GM23248 (cell line): Measurements from ENCODE around the gene ARHGAP44. TPM values are rescaled to one million over a fixed set of nuclear protein-coding genes. Genes with fewer than 3 reads are reported as not detected.

Experiments
- DNase-seq: peaks from one replicate; pipeline ENCODE4 v3.0.0-alpha.2; 2015
- H2AFZ ChIP-seq: fragments of 200-600 bp; sonication (generic); 2 replicates; pipeline ENCODE4 v1.6.1; 2016; ENCODE audit warnings: antibody characterized with exemption
- H3F3A ChIP-seq: fragments of 200-600 bp; sonication (generic); 2 replicates; pipeline ENCODE4 v1.6.1; 2016; ENCODE audit warnings: mild to moderate bottlenecking, antibody characterized with exemption, mixed run types; ENCODE audit not compliant: insufficient read depth
- H3K27ac ChIP-seq: fragments of 200-600 bp; sonication (generic); 2 replicates; pipeline ENCODE4 v1.5.1; 2016; ENCODE audit warnings: mild to moderate bottlenecking
- H3K27me3 ChIP-seq: fragments of 200-600 bp; sonication (generic); replicated peaks from 2 replicates; pipeline ENCODE4 v1.6.1; 2016; ENCODE audit warnings: mild to moderate bottlenecking; ENCODE audit not compliant: insufficient read depth
- H3K36me3 ChIP-seq: fragments of 200-600 bp; sonication (generic); 2 replicates; pipeline ENCODE4 v1.6.1; 2016; ENCODE audit warnings: low read depth, mild to moderate bottlenecking
- H3K4me1 ChIP-seq: fragments of 200-600 bp; sonication (generic); 2 replicates; pipeline ENCODE4 v1.6.1; 2016; ENCODE audit warnings: mild to moderate bottlenecking; ENCODE audit not compliant: insufficient read depth
- H3K4me2 ChIP-seq: fragments of 200-600 bp; sonication (generic); one replicate; pipeline ENCODE4 v1.6.1; 2016; ENCODE audit warnings: mild to moderate bottlenecking; ENCODE audit not compliant: unreplicated experiment
- H3K4me3 ChIP-seq: fragments of 200-600 bp; sonication (generic); 2 replicates; pipeline ENCODE4 v1.5.1; 2016; ENCODE audit warnings: mild to moderate bottlenecking
- H3K79me2 ChIP-seq: fragments of 200-600 bp; sonication (generic); 2 replicates; pipeline ENCODE4 v1.6.1; 2016; ENCODE audit warnings: mild to moderate bottlenecking; ENCODE audit not compliant: insufficient read depth
- H3K9ac ChIP-seq: fragments of 200-600 bp; sonication (generic); 2 replicates; pipeline ENCODE4 v1.6.1; 2016; ENCODE audit warnings: mild to moderate bottlenecking
- H3K9me2 ChIP-seq: fragments of 200-600 bp; sonication (generic); 2 replicates; pipeline ENCODE4 v1.6.1; 2016; ENCODE audit warnings: mixed run types, mild to moderate bottlenecking, moderate library complexity; ENCODE audit not compliant: insufficient read depth
- H3K9me3 ChIP-seq: fragments of 200-600 bp; sonication (generic); one replicate; pipeline ENCODE4 v1.6.1; 2017; ENCODE audit warnings: low read depth
- H4K20me1 ChIP-seq: fragments of 200-600 bp; sonication (generic); 2 replicates; pipeline ENCODE4 v1.6.0; 2016; ENCODE audit not compliant: insufficient read depth
- EZH2 ChIP-seq: fragments of 200-600 bp; sonication (generic); IDR thresholded peaks from 2 replicates; pipeline ENCODE4 v1.6.1; 2018; ENCODE audit warnings: antibody characterized with exemption, mild to moderate bottlenecking; ENCODE audit not compliant: insufficient read depth, poor library complexity, severe bottlenecking
- EZH2phosphoT487 ChIP-seq: fragments of 200-600 bp; sonication (generic); IDR thresholded peaks from 2 replicates; pipeline ENCODE4 v1.6.1; 2018; ENCODE audit warnings: antibody characterized with exemption, moderate library complexity, mild to moderate bottlenecking, low read depth; ENCODE audit not compliant: insufficient read depth
- WGBS, 2 experiments: methylation state at CpG; one replicate each; pipeline ENCODE4 v1.1.6; 2015 to 2017; ENCODE audit warnings: low lambda C conversion rate in 2 of 2, low coverage in 1 of 2; ENCODE audit errors: missing lambda C conversion rate in 2 of 2; 5-methylcytosine and 5-hydroxymethylcytosine counted together
- in situ Hi-C: fragments of 300-500 bp; cut with MboI; formaldehyde crosslinking; loops from 2 replicates; pipeline ENCODE4 v1.15.0; 2020
- polyA plus RNA-seq: library from polyadenylated mRNA; unstranded; fragments of >200 nt; fragmentation: Nextera tagmentation; extraction: Ambion mirVana; gene quantifications from 2 replicates; pipeline ENCODE4 v1.2.1, GENCODE V29; 2016
- total RNA-seq: library from RNA; depleted of rRNA; stranded (reverse); fragments of >200 nt; shearing (Covaris generic); gene quantifications from 2 replicates; pipeline ENCODE4 v1.2.3, GENCODE V29; 2014

ARHGAP44 gene
- total and polyA plus RNA-seq, 2 experiments from 2014 or later = 0.11 to 0.33 TPM

DNA sequence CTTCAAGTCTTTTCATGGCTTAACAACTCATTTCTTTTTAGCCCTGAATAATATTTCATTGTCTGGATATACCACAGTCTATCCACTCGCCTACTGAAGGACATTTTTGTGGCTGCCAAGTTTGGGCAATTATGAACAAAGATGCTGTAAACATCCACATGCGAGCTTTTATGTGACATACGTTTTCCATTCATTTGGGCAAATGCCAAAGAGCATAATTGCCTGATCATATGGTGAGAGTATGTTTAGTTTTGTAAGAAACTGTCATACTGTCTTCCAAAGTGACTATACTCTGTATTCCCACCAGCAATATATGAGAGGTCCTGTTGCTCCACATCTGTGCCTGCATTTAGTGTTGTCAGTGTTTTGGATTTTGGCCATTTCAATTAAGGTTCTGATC is 147.2 kb downstream of the ARHGAP44 start:
- H3K27ac ChIP-seq = no peak overlapping the region
- H3K4me3 ChIP-seq = no peak overlapping the region
- no peaks in the 10 kb centered on the region for H3K9me2 ChIP-seq
- in situ Hi-C loops = no loop called here
- H3K4me1 ChIP-seq = no peaks in the 10 kb centered on the region
- TF ChIP-seq EZH2phosphoT487 (no peak), EZH2 (no peak)
- no peak for DNase-seq
- no peaks in the 10 kb centered on the region for H3F3A ChIP-seq
- no peaks in the 10 kb centered on the region for H3K36me3 ChIP-seq
- H4K20me1 ChIP-seq = no peaks in the 10 kb centered on the region
- H3K9me3 ChIP-seq = no peaks in the 10 kb centered on the region
- H2AFZ ChIP-seq = no peak overlapping the region
- 11 to 16% methylated on average over 3 of the region's 3 CpGs for WGBS, 2 experiments
- no peak overlapping the region for H3K4me2 ChIP-seq
- H3K9ac ChIP-seq = no peak overlapping the region
- H3K79me2 ChIP-seq = no peaks in the 10 kb centered on the region
- no peaks in the 10 kb centered on the region for H3K27me3 ChIP-seq

DNA sequence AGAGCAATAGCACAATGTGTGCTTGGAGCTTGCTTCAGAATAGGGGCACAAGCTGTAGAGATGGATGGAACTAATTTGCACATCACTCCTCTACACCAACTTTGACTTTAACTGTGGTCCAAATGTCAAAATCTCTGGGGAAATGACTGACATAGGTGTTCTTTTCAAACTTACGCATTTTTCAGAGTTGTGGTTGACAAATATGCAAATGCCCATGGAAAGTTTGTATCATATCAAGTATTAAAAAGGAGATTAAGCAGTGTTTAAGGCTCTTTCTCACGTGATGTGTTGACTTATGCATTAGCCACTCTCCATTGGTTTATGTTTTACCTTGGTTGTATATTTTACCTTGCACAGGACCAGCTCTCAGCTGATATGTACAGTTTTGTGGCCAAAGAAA is 151.4 kb downstream of the ARHGAP44 start:
- no peak overlapping the region for H3K4me2 ChIP-seq
- H4K20me1 ChIP-seq = no peaks in the 10 kb centered on the region
- DNase-seq = no peak
- no peak overlapping the region for H2AFZ ChIP-seq
- H3K4me1 ChIP-seq = no peaks in the 10 kb centered on the region
- H3F3A ChIP-seq = no peaks in the 10 kb centered on the region
- H3K4me3 ChIP-seq = no peak overlapping the region
- H3K9me2 ChIP-seq = no peaks in the 10 kb centered on the region
- 29 to 44% methylated on average over 2 of the region's 2 CpGs for WGBS, 2 experiments
- in situ Hi-C loops = no loop called here
- H3K9ac ChIP-seq = no peak overlapping the region
- TF ChIP-seq EZH2phosphoT487 (no peak), EZH2 (no peak)
- H3K27ac ChIP-seq = no peak overlapping the region
- no peaks in the 10 kb centered on the region for H3K9me3 ChIP-seq
- no peaks in the 10 kb centered on the region for H3K27me3 ChIP-seq
- no peaks in the 10 kb centered on the region for H3K36me3 ChIP-seq
- no peaks in the 10 kb centered on the region for H3K79me2 ChIP-seq

DNA sequence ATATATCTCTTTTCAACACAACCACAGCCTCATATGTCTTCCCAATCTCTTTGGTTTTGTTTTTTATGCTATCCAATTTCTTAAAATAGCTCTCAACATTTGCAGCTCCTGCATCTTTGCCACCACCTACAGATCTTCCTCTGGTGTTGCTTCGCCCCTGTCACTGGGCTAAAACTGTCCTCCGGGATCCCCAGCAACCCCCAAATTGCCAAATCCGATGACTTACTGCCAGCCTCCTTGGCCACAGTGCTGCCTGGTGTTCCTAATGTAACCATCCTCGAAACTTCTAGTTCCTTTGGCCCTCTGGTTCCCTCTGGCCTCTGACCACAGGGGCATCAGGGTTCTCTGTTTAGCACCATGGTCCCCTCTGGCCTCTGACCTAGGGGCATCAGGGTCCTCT is 157.7 kb downstream of the ARHGAP44 start:
- WGBS, 2 experiments = 55 to 63% methylated on average over 4 of the region's 4 CpGs
- H3K36me3 ChIP-seq = no peaks in the 10 kb centered on the region
- in situ Hi-C loops = no loop called here
- H4K20me1 ChIP-seq = no peaks in the 10 kb centered on the region
- H3K79me2 ChIP-seq = no peaks in the 10 kb centered on the region
- DNase-seq = no peak
- no peaks in the 10 kb centered on the region for H3K4me1 ChIP-seq
- H2AFZ ChIP-seq = no peak overlapping the region
- H3K9me2 ChIP-seq = no peaks in the 10 kb centered on the region
- no peak overlapping the region for H3K4me3 ChIP-seq
- no peak overlapping the region for H3K27ac ChIP-seq
- no peaks in the 10 kb centered on the region for H3K9me3 ChIP-seq
- H3K9ac ChIP-seq = no peak overlapping the region
- no peaks in the 10 kb centered on the region for H3K27me3 ChIP-seq
- no peak for TF ChIP-seq EZH2phosphoT487
- TF ChIP-seq EZH2 = no peak
- no peaks in the 10 kb centered on the region for H3F3A ChIP-seq
- no peak overlapping the region for H3K4me2 ChIP-seq

DNA sequence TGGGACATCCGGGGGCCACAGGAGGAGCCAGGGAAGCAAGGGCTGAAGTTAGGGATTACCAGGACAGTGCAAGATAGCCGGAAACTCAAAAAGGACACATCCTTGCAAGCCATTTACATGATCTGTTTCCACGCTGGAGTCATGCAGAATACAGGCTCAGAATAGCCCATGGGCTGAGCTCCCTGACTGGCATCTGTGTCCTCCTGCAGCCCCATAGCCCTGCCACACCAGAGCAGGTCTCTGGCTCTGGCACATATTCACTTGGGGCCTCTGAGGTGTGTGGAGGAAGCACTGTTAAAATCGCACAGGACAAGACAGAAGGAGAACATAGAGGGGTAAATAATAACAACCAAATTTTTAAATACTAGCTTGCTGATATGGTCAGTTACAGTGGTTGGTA is 162.7 kb downstream of the ARHGAP44 start:
- no peaks in the 10 kb centered on the region for H3F3A ChIP-seq
- DNase-seq = no peak
- H3K27ac ChIP-seq = no peak overlapping the region
- no peaks in the 10 kb centered on the region for H3K9me3 ChIP-seq
- H3K27me3 ChIP-seq = no peaks in the 10 kb centered on the region
- no peaks in the 10 kb centered on the region for H3K4me1 ChIP-seq
- TF ChIP-seq EZH2phosphoT487 = no peak
- no peak for TF ChIP-seq EZH2
- no peak overlapping the region for H3K9ac ChIP-seq
- 52 to 65% methylated on average over 4 of the region's 4 CpGs for WGBS, 2 experiments
- H3K4me2 ChIP-seq = no peak overlapping the region
- H3K79me2 ChIP-seq = no peaks in the 10 kb centered on the region
- H3K4me3 ChIP-seq = no peak overlapping the region
- no peaks in the 10 kb centered on the region for H4K20me1 ChIP-seq
- H3K36me3 ChIP-seq = no peaks in the 10 kb centered on the region
- in situ Hi-C loops = no loop called here
- no peaks in the 10 kb centered on the region for H3K9me2 ChIP-seq
- no peak overlapping the region for H2AFZ ChIP-seq

DNA sequence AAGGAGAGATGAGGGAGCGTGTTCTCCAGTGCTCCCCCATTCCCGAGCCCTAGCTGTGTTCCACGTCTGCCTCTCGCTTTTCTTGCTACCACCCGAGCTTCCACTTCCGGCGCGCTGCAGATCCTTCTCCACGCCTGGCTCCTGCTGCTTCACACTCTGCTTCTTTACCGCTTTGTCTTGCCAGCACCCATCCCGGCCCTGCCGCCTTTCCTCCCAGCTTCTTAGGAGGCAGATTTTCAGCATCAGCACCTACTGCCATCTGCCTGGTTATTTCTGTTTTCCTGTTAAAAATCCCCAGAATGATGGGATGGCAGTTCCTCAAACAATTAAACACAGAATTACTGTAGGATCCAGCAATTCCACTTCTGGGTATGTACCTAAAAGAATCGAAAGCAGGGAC is 163.9 kb downstream of the ARHGAP44 start:
- no peaks in the 10 kb centered on the region for H3K79me2 ChIP-seq
- H3K4me1 ChIP-seq = no peaks in the 10 kb centered on the region
- no peaks in the 10 kb centered on the region for H4K20me1 ChIP-seq
- H3K27me3 ChIP-seq = no peaks in the 10 kb centered on the region
- no peaks in the 10 kb centered on the region for H3K9me2 ChIP-seq
- H3K4me3 ChIP-seq = no peak overlapping the region
- no peak overlapping the region for H3K4me2 ChIP-seq
- 86 to 89% methylated on average over 13 of the region's 13 CpGs for WGBS, 2 experiments
- no peak overlapping the region for H3K9ac ChIP-seq
- H3K27ac ChIP-seq = no peak overlapping the region
- no peak overlapping the region for H2AFZ ChIP-seq
- TF ChIP-seq EZH2phosphoT487 (no peak), EZH2 (no peak)
- in situ Hi-C loops = no loop called here
- no peak for DNase-seq
- no peaks in the 10 kb centered on the region for H3K36me3 ChIP-seq
- no peaks in the 10 kb centered on the region for H3K9me3 ChIP-seq
- no peaks in the 10 kb centered on the region for H3F3A ChIP-seq
